ENCODE data around the gene PEF1.

PEF1 gene

DNA sequence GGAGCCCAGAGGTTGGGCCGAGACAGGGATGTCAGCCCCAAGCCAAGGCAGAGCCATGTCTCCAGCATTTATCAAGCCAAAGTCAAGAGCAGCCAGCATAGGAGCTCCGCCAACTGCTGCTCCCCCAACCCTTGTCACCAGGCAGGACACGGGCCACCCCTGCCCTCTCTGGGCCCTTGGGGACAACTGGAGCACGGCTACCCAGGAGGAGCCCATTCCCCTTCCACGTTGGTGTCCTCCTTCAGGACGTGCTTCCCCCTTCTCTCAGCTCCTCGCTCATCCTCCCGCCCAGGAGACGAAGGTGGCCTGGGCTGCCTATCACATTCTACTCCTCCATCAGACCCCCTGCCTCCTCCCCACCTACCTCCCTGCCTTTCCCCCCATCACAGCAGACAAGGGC, 19.9 kb upstream of the PEF1 start (continued):
- TF ChIP-seq, protein P1, sequence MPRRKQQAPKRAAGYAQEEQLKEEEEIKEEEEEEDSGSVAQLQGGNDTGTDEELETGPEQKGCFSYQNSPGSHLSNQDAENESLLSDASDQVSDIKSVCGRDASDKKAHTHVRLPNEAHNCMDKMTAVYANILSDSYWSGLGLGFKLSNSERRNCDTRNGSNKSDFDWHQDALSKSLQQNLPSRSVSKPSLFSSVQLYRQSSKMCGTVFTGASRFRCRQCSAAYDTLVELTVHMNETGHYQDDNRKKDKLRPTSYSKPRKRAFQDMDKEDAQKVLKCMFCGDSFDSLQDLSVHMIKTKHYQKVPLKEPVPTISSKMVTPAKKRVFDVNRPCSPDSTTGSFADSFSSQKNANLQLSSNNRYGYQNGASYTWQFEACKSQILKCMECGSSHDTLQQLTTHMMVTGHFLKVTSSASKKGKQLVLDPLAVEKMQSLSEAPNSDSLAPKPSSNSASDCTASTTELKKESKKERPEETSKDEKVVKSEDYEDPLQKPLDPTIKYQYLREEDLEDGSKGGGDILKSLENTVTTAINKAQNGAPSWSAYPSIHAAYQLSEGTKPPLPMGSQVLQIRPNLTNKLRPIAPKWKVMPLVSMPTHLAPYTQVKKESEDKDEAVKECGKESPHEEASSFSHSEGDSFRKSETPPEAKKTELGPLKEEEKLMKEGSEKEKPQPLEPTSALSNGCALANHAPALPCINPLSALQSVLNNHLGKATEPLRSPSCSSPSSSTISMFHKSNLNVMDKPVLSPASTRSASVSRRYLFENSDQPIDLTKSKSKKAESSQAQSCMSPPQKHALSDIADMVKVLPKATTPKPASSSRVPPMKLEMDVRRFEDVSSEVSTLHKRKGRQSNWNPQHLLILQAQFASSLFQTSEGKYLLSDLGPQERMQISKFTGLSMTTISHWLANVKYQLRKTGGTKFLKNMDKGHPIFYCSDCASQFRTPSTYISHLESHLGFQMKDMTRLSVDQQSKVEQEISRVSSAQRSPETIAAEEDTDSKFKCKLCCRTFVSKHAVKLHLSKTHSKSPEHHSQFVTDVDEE (CRISPR knock-in tag; IDR thresholded peaks at IDR 0.05): no peak
- TF ChIP-seq SNAI2 (CRISPR knock-in tag; IDR thresholded peaks at IDR 0.05) (no peak), TOX (CRISPR knock-in tag; IDR thresholded peaks at IDR 0.05; ENCODE audit: borderline replicate concordance) (no peak), ZNF8 (CRISPR knock-in tag; IDR thresholded peaks at IDR 0.05) (no peak), ZFP30 (CRISPR knock-in tag; IDR thresholded peaks at IDR 0.05) (no peak), TCF4 (CRISPR knock-in tag; IDR thresholded peaks at IDR 0.05; ENCODE audit: borderline replicate concordance) (no peak), GLIS3 (CRISPR knock-in tag; IDR thresholded peaks at IDR 0.05) (no peak)

DNA sequence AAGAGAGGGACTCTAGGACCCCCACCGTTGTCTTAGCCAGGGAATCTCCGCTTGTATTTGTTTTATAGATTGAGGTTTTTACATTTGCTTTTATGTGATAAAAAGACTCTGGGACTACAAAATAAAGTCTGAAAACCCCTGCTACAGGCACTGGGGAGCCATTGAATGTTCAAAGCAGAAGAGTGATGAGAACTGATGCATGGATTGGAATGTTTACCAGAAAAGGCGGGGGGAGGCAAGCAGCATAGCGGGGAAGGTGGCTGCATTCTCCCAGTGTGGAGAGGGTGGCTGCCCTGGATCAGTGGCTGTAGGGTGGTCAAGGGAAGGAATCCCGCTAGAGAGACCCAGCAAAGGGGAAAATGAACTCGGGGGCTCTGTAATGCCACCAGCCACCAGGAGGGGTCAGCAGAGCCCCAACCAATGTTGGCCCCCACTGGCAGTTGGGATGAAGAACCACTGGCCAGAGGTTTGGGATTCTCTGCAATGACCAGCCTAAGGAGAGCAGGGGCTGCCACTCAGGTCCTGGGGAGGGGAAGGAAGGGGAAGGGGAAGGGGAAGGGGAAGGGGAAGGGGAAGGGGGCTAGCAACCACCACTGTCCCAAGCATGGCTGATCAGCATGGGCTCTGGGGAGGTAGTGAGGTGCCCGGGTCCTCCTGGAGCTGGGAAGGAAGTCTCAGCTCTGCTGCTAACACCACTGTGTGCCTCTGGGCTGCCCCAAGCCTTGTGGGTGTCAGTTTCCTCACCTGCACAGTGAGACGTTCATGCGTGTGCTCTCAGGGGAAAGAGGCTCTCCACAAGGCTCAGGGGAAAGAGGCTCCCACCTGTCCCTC, 19.2 kb upstream of the PEF1 start:
- ATAC-seq: peak; percentile 64
- TF ChIP-seq OSR1 (CRISPR knock-in tag; IDR thresholded peaks at IDR 0.05): no peak
- TF ChIP-seq, protein P2, sequence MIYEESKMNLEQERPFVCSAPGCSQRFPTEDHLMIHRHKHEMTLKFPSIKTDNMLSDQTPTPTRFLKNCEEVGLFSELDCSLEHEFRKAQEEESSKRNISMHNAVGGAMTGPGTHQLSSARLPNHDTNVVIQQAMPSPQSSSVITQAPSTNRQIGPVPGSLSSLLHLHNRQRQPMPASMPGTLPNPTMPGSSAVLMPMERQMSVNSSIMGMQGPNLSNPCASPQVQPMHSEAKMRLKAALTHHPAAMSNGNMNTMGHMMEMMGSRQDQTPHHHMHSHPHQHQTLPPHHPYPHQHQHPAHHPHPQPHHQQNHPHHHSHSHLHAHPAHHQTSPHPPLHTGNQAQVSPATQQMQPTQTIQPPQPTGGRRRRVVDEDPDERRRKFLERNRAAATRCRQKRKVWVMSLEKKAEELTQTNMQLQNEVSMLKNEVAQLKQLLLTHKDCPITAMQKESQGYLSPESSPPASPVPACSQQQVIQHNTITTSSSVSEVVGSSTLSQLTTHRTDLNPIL (CRISPR knock-in tag; IDR thresholded peaks at IDR 0.05; ENCODE audit: low read depth): no peak
- TF ChIP-seq ZNF70 (CRISPR knock-in tag; IDR thresholded peaks at IDR 0.05): no peak
- TF ChIP-seq ZNF8 (CRISPR knock-in tag; IDR thresholded peaks at IDR 0.05): no peak
- no peak for TF ChIP-seq ZFP30 (CRISPR knock-in tag; IDR thresholded peaks at IDR 0.05)
- TF ChIP-seq RARB (CRISPR knock-in tag; IDR thresholded peaks at IDR 0.05): no peak
- TF ChIP-seq ZC3H10 (CRISPR knock-in tag; IDR thresholded peaks at IDR 0.05): no peak
- TF ChIP-seq GLIS3 (CRISPR knock-in tag; IDR thresholded peaks at IDR 0.05): no peak
- TF ChIP-seq TCF4 (CRISPR knock-in tag; IDR thresholded peaks at IDR 0.05; ENCODE audit: borderline replicate concordance): no peak
- no peak for TF ChIP-seq ESRRG (CRISPR knock-in tag; IDR thresholded peaks at IDR 0.05)
- TF ChIP-seq, protein P3, sequence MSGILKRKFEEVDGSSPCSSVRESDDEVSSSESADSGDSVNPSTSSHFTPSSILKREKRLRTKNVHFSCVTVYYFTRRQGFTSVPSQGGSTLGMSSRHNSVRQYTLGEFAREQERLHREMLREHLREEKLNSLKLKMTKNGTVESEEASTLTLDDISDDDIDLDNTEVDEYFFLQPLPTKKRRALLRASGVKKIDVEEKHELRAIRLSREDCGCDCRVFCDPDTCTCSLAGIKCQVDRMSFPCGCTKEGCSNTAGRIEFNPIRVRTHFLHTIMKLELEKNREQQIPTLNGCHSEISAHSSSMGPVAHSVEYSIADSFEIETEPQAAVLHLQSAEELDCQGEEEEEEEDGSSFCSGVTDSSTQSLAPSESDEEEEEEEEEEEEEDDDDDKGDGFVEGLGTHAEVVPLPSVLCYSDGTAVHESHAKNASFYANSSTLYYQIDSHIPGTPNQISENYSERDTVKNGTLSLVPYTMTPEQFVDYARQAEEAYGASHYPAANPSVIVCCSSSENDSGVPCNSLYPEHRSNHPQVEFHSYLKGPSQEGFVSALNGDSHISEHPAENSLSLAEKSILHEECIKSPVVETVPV (CRISPR knock-in tag; IDR thresholded peaks at IDR 0.05): no peak

DNA sequence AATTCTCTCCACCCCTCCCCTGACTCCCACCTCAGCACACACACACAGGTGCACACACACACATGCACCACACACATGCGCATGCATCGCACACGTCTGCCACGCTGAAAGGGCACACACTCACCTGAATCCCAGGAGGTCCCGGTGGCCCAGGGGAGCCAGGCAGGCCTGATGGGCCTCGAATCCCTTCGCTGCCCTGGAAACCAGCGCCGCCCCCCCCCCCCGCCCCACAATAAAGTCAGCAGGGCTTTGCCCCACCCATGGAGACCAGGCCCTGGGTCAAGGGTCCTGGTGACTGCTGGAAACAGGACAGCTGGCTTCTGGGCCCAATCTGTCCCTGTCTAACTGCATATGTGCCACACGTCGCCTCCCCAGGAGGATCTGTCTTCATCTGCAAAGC, 17.8 kb upstream of the PEF1 start:
- TF ChIP-seq, protein P4, sequence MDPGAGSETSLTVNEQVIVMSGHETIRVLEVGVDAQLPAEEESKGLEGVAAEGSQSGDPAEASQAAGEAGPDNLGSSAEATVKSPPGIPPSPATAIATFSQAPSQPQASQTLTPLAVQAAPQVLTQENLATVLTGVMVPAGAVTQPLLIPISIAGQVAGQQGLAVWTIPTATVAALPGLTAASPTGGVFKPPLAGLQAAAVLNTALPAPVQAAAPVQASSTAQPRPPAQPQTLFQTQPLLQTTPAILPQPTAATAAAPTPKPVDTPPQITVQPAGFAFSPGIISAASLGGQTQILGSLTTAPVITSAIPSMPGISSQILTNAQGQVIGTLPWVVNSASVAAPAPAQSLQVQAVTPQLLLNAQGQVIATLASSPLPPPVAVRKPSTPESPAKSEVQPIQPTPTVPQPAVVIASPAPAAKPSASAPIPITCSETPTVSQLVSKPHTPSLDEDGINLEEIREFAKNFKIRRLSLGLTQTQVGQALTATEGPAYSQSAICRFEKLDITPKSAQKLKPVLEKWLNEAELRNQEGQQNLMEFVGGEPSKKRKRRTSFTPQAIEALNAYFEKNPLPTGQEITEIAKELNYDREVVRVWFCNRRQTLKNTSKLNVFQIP (CRISPR knock-in tag; IDR thresholded peaks at IDR 0.05; ENCODE audit: borderline replicate concordance, low read depth): no peak
- TF ChIP-seq PPARA (CRISPR knock-in tag; IDR thresholded peaks at IDR 0.05; ENCODE audit: borderline replicate concordance) (no peak), SNAI2 (CRISPR knock-in tag; IDR thresholded peaks at IDR 0.05) (no peak), ZNF565 (CRISPR knock-in tag; conservative IDR thresholded peaks at IDR 0.05; ENCODE audit: low read depth) (no peak), ESRRG (CRISPR knock-in tag; IDR thresholded peaks at IDR 0.05) (no peak), TOX (CRISPR knock-in tag; IDR thresholded peaks at IDR 0.05; ENCODE audit: borderline replicate concordance) (no peak), ZNF8 (CRISPR knock-in tag; IDR thresholded peaks at IDR 0.05) (no peak), ZFP3 (CRISPR knock-in tag; IDR thresholded peaks at IDR 0.05) (no peak), BACH2 (CRISPR knock-in tag; IDR thresholded peaks at IDR 0.05; ENCODE audit: borderline replicate concordance) (no peak), ZNF70 (CRISPR knock-in tag; IDR thresholded peaks at IDR 0.05) (no peak), RARB (CRISPR knock-in tag; IDR thresholded peaks at IDR 0.05) (no peak), ISL1 (CRISPR knock-in tag; IDR thresholded peaks at IDR 0.05) (no peak), GLIS3 (CRISPR knock-in tag; IDR thresholded peaks at IDR 0.05) (no peak), ZC3H10 (CRISPR knock-in tag; IDR thresholded peaks at IDR 0.05) (no peak), ZFP30 (CRISPR knock-in tag; IDR thresholded peaks at IDR 0.05) (no peak), OSR1 (CRISPR knock-in tag; IDR thresholded peaks at IDR 0.05) (no peak)
- TF ChIP-seq, protein P2 (CRISPR knock-in tag; IDR thresholded peaks at IDR 0.05; ENCODE audit: low read depth): no peak
- TF ChIP-seq, protein P3 (CRISPR knock-in tag; IDR thresholded peaks at IDR 0.05): no peak
- TF ChIP-seq, protein P1 (CRISPR knock-in tag; IDR thresholded peaks at IDR 0.05): no peak
- no peak for ATAC-seq

Measured in SK-N-SH treated with all-trans-retinoic acid at 6 μM for 48 hours (cell line).